A549 (cell line): ENCODE results near the gene RPP25L. TPM values are rescaled to one million over a fixed set of nuclear protein-coding genes. Genes with fewer than 3 reads are reported as not detected.

ENCODE experiments used
- ATAC-seq, 2 experiments: fragments of 200-7000 bp in 1 of 2; fragments of >200 bp in 1 of 2; cut with Nextera tagmentation in 1 of 2; cut with Tn5 transposase in 1 of 2; 3 replicates each; pipeline versions ENCODE4 v1.8.0 to v1.9.1; 2018 to 2020; ENCODE audit warnings: mild to moderate bottlenecking in 1 of 2, moderate library complexity in 1 of 2
- CTCF ChIA-PET: fragments of 300-600 bp; sonication (Branson Sonifier 250); formaldehyde crosslinking; extraction: SDS; loops from one replicate; lab custom pipeline; 2021; ENCODE audit warnings: antibody characterized with exemption, inconsistent platforms; lab: Yijun Ruan, JAX
- POLR2A ChIA-PET: fragments of 350-600 bp; formaldehyde crosslinking; extraction: SDS; loops from one replicate; lab custom pipeline; 2021; ENCODE audit warnings: antibody characterized with exemption, inconsistent platforms; lab: Yijun Ruan, JAX
- DNase-seq, 2 experiments: peaks; one replicate each; pipeline versions ENCODE4 v3.0.0 to v3.0.0-alpha.2; 2011 to 2016; ENCODE audit warnings: low read depth in 1 of 2, low spot score in 1 of 2
- FAIRE-seq: peaks from 2 replicates; lab custom pipeline; 2011; peaks lifted over from hg19 to GRCh38; lab: Jason Lieb, UNC
- H3K27ac ChIP-seq, 2 experiments: fragments of >200 bp; sonication (Bioruptor Twin); formaldehyde crosslinking; 3 replicates each; pipeline ENCODE4 v1.5.1; 2016 to 2017
- H3K4me1 ChIP-seq: fragments of >200 bp; sonication (Bioruptor Twin); formaldehyde crosslinking; 3 replicates; pipeline ENCODE4 v1.6.1; 2016
- H3K4me2 ChIP-seq: fragments of >200 bp; sonication (Bioruptor Twin); formaldehyde crosslinking; 3 replicates; pipeline ENCODE4 v1.6.1; 2016
- H3K4me3 ChIP-seq: fragments of >200 bp; sonication (Bioruptor Twin); formaldehyde crosslinking; 3 replicates; pipeline ENCODE4 v1.5.1; 2016
- H3K9me3 ChIP-seq: fragments of >200 bp; sonication (Bioruptor Twin); formaldehyde crosslinking; 3 replicates; pipeline ENCODE4 v1.6.1; 2016
- CHD2 ChIP-seq: fragments of 150-350 bp; IDR thresholded peaks from 2 replicates; pipeline ENCODE4 v1.6.1; 2014; ENCODE audit warnings: low read length; ENCODE audit not compliant: partially characterized antibody
- FOSB ChIP-seq: fragments of 250-450 bp; sonication (Bioruptor Pico); IDR thresholded peaks from 2 replicates; pipeline ENCODE4 v1.5.0; 2020; ENCODE audit warnings: mild to moderate bottlenecking, moderate library complexity
- FOSL2 ChIP-seq, 2 experiments: fragments of 450-650 bp in 1 of 2; fragments of >200 bp in 1 of 2; sonication (Bioruptor Twin) in 1 of 2; formaldehyde crosslinking; IDR thresholded peaks; 2 replicates each; pipeline versions ENCODE4 v1.5.0 to v1.6.1; 2016 to 2020; ENCODE audit warnings: mild to moderate bottlenecking in 1 of 2, moderate library complexity in 1 of 2
- GATA3 ChIP-seq: IDR thresholded peaks from 2 replicates; pipeline ENCODE4 v1.6.1; 2012; ENCODE audit warnings: borderline replicate concordance
- HDAC2 ChIP-seq: fragments of 200-600 bp; sonication (generic); IDR thresholded peaks from 2 replicates; pipeline ENCODE4 v1.6.1; 2016
- HES2 ChIP-seq: fragments of >200 bp; sonication (Bioruptor Twin); formaldehyde crosslinking; IDR thresholded peaks from 2 replicates; pipeline ENCODE4 v1.6.1; 2016
- HEYL ChIP-seq: fragments of 250-450 bp; sonication (Bioruptor Pico); IDR thresholded peaks from 2 replicates; pipeline ENCODE4 v1.8.0; 2021; ENCODE audit warnings: mild to moderate bottlenecking, moderate library complexity
- HOXB5 ChIP-seq: fragments of 250-450 bp; sonication (Bioruptor Pico); IDR thresholded peaks from 2 replicates; pipeline ENCODE4 v1.5.0; 2020; ENCODE audit warnings: mild to moderate bottlenecking, moderate library complexity
- JUN ChIP-seq, 2 experiments: fragments of >200 bp; sonication (Bioruptor Twin); formaldehyde crosslinking; IDR thresholded peaks; 2 replicates in 1 of 2; 3 replicates in 1 of 2; pipeline ENCODE4 v1.6.1; 2016 to 2017
- JUNB ChIP-seq: fragments of >200 bp; sonication (Bioruptor Twin); formaldehyde crosslinking; IDR thresholded peaks from 2 replicates; pipeline ENCODE4 v1.6.1; 2016
- KDM5A ChIP-seq: fragments of 200-600 bp; sonication (generic); IDR thresholded peaks from 2 replicates; pipeline ENCODE4 v1.6.1; 2016; ENCODE audit warnings: antibody characterized with exemption, mild to moderate bottlenecking
- MAFK ChIP-seq: fragments of 450-650 bp; IDR thresholded peaks from 2 replicates; pipeline ENCODE4 v1.6.1; 2014; ENCODE audit not compliant: partially characterized antibody
- MAZ ChIP-seq: fragments of 150-350 bp; IDR thresholded peaks from 2 replicates; pipeline ENCODE4 v1.6.1; 2014; ENCODE audit warnings: antibody characterized with exemption, low read depth, low read length, borderline replicate concordance
- MYC ChIP-seq: IDR thresholded peaks from 2 replicates; pipeline ENCODE4 v1.6.1; 2012; ENCODE audit warnings: mild to moderate bottlenecking, inconsistent platforms, low read length, improper control_type of control experiment, borderline replicate concordance
- POLR2A ChIP-seq: IDR thresholded peaks from 2 replicates; pipeline ENCODE4 v1.6.1; 2012; ENCODE audit warnings: mild to moderate bottlenecking, low read length
- POLR2AphosphoS2 ChIP-seq: conservative IDR thresholded peaks from 2 replicates; pipeline ENCODE4 v1.6.1; 2012; ENCODE audit warnings: low read length, improper control_type of control experiment, inconsistent platforms
- RARB ChIP-seq: fragments of 250-450 bp; sonication (Bioruptor Pico); IDR thresholded peaks from 2 replicates; pipeline ENCODE4 v1.8.0; 2021; ENCODE audit warnings: mild to moderate bottlenecking, moderate library complexity
- TFCP2L1 ChIP-seq: fragments of 250-450 bp; sonication (Bioruptor Pico); IDR thresholded peaks from 2 replicates; pipeline ENCODE4 v1.5.0; 2021; ENCODE audit warnings: mild to moderate bottlenecking
- TP53 ChIP-seq: fragments of 250-450 bp; sonication (Bioruptor Pico); IDR thresholded peaks from 2 replicates; pipeline ENCODE4 v1.5.0; 2021; ENCODE audit warnings: mild to moderate bottlenecking, moderate library complexity
- USF2 ChIP-seq: fragments of 450-650 bp; IDR thresholded peaks from 2 replicates; pipeline ENCODE4 v1.6.1; 2014; ENCODE audit warnings: antibody characterized with exemption
- ZC3H11A ChIP-seq: fragments of 450-650 bp; IDR thresholded peaks from 2 replicates; pipeline ENCODE4 v1.6.1; 2014; ENCODE audit warnings: antibody characterized with exemption, mild to moderate bottlenecking
- ZNF302 ChIP-seq: fragments of 250-450 bp; sonication (Bioruptor Pico); IDR thresholded peaks from 2 replicates; pipeline ENCODE4 v1.9.0; 2021; ENCODE audit warnings: inconsistent platforms, mild to moderate bottlenecking, moderate library complexity
- WGBS: methylation state at CpG from one replicate; pipeline ENCODE4 v1.1.6; 2017; ENCODE audit errors: missing lambda C conversion rate; 5-methylcytosine and 5-hydroxymethylcytosine counted together
- polyA plus RNA-seq, 4 experiments: library from polyadenylated mRNA; depleted of rRNA in 3 of 4; stranded (reverse); fragments of >200 nt; fragmentation: RNase III in 1 of 4; extraction: RNeasy Plus Mini Kit Qiagen cat#74134 plus additional on column Dnase treatment in 1 of 4; gene quantifications; 2 replicates in 3 of 4; 3 replicates in 1 of 4; pipeline ENCODE4 v1.2.3, GENCODE V29; 2011 to 2017
- TF ChIP-seq, protein P1 (sequence below): fragments of >200 bp; sonication (Bioruptor Twin); formaldehyde crosslinking; IDR thresholded peaks from 3 replicates; pipeline ENCODE4 v1.5.1; 2016
- TF ChIP-seq, protein P2 (sequence below): fragments of 250-450 bp; sonication (Bioruptor Pico); IDR thresholded peaks from 2 replicates; pipeline ENCODE4 v1.5.0; 2020; ENCODE audit warnings: low read depth, mild to moderate bottlenecking, moderate library complexity

The RPP25L gene
- polyA plus RNA-seq, 2 of the 4 experiments (the other 2 are of a cell fraction): 40.8 to 41.7 TPM

DNA sequence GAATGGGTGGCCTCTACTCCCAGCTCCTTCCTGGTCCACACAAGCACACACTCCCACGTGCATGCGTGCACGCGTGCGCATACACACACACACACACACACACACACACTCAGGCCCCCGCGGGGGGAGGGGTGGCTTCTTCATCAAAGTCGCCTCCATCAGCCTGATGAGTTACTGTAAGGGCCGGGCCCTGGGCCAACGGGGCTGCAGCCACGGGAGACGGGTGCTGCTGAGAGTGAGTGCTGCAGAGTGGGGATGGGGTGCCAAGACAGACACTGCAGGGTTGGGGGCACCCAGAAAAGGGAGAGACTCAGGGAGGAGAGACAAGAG lies 40.5 kb downstream of the RPP25L start:
- Histone ChIP-seq H3K4me3 (no peak overlapping the region), H3K9me3 (no peaks in the 10 kb centered on the region), H3K27ac (peak overlapping the region in 1 of 2 experiments; percentile 63; a peak in 3 of 6 replicates), H3K4me1 (peaks cover 20% of the 10 kb centered on the region), H3K4me2 (peak overlapping the region; percentile 64)
- no peak for DNase-seq
- ATAC-seq: no peak
- no peak for FAIRE-seq
- TF ChIP-seq GATA3: no peak
- TF ChIP-seq RARB (CRISPR knock-in tag): no peak
- TF ChIP-seq USF2: no peak
- no peak for TF ChIP-seq CHD2
- TF ChIP-seq TP53 (CRISPR knock-in tag): no peak
- no peak for TF ChIP-seq ZC3H11A
- no peak for TF ChIP-seq ZNF302 (CRISPR knock-in tag)
- ChIA-PET CTCF (interaction anchor here (1.1 to 6.6 kb wide), 8 partner anchors 10 to 239 kb away, joined by 3 to 59 read pairs (median 6); no protein-coding TSS in a partner anchor), POLR2A (no interaction called here)
- 77% methylated on average over 12 of the region's 12 CpGs for WGBS

- TF ChIP-seq JUN (IDR thresholded peaks at IDR 0.05): no peak
- TF ChIP-seq KDM5A: no peak
- no peak for TF ChIP-seq HES2
- no peak for TF ChIP-seq HEYL (CRISPR knock-in tag)
- TF ChIP-seq FOSB (CRISPR knock-in tag): no peak
- no peak for TF ChIP-seq MAZ
- TF ChIP-seq MAFK: no peak
- no peak for TF ChIP-seq ZNF302 (CRISPR knock-in tag)
- POLR2A ChIA-PET: no interaction called here
- DNase-seq: no peak
- ATAC-seq: no peak; a peak in 1 of 6 replicates
- WGBS: 80% methylated on average over 7 of the region's 7 CpGs
- CTCF ChIA-PET: interaction anchor here (1.1 to 6.6 kb wide), 8 partner anchors 9 to 239 kb away, joined by 3 to 59 read pairs (median 6); no protein-coding TSS in a partner anchor
- Histone ChIP-seq H3K4me1 (peaks cover 20% of the 10 kb centered on the region), H3K4me2 (peak overlapping the region; percentile 1; the same call in 1 of the 3 replicates), H3K4me3 (no peak overlapping the region), H3K27ac (peak overlapping the region in 1 of 2 experiments; percentile 63; a peak in 2 of 6 replicates), H3K9me3 (no peaks in the 10 kb centered on the region)
- no peak for FAIRE-seq
Measured at GRCh38 chr9:34570809-34571480, 41.0 kb downstream of the RPP25L start.

- H3K4me2 ChIP-seq: no peak overlapping the region
- peaks cover 20% of the 10 kb centered on the region for H3K4me1 ChIP-seq
- ATAC-seq (no peak), FAIRE-seq (no peak), DNase-seq (no peak)
- TF ChIP-seq HDAC2: no peak
- TF ChIP-seq JUNB: no peak
- TF ChIP-seq POLR2A: no peak
- TF ChIP-seq FOSB (CRISPR knock-in tag): no peak
- no peak for TF ChIP-seq MAZ
- TF ChIP-seq HOXB5 (CRISPR knock-in tag): no peak
- no peak for TF ChIP-seq USF2
- TF ChIP-seq FOSL2 (IDR thresholded peaks at IDR 0.05): no peak
- no peak for TF ChIP-seq FOSL2 (CRISPR knock-in tag; IDR thresholded peaks at IDR 0.05)
- no peak for TF ChIP-seq TFCP2L1 (CRISPR knock-in tag)
- TF ChIP-seq GATA3: no peak
- TF ChIP-seq, protein P1, sequence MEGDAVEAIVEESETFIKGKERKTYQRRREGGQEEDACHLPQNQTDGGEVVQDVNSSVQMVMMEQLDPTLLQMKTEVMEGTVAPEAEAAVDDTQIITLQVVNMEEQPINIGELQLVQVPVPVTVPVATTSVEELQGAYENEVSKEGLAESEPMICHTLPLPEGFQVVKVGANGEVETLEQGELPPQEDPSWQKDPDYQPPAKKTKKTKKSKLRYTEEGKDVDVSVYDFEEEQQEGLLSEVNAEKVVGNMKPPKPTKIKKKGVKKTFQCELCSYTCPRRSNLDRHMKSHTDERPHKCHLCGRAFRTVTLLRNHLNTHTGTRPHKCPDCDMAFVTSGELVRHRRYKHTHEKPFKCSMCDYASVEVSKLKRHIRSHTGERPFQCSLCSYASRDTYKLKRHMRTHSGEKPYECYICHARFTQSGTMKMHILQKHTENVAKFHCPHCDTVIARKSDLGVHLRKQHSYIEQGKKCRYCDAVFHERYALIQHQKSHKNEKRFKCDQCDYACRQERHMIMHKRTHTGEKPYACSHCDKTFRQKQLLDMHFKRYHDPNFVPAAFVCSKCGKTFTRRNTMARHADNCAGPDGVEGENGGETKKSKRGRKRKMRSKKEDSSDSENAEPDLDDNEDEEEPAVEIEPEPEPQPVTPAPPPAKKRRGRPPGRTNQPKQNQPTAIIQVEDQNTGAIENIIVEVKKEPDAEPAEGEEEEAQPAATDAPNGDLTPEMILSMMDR: no peak
- TF ChIP-seq POLR2AphosphoS2: no peak
- TF ChIP-seq, protein P2, sequence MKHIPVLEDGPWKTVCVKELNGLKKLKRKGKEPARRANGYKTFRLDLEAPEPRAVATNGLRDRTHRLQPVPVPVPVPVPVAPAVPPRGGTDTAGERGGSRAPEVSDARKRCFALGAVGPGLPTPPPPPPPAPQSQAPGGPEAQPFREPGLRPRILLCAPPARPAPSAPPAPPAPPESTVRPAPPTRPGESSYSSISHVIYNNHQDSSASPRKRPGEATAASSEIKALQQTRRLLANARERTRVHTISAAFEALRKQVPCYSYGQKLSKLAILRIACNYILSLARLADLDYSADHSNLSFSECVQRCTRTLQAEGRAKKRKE (CRISPR knock-in tag): no peak
- TF ChIP-seq MYC: no peak
- peak overlapping the region in 1 of 2 experiments; percentile 63; a peak in 1 of 6 replicates for H3K27ac ChIP-seq
- ChIA-PET CTCF (interaction anchor here (0.6 to 6.6 kb wide), 9 partner anchors 9 to 823 kb away, joined by 3 to 59 read pairs (median 5); no protein-coding TSS in a partner anchor), POLR2A (no interaction called here)
- 78% methylated on average over 11 of the region's 11 CpGs for WGBS
- no peak overlapping the region for H3K4me3 ChIP-seq
- no peaks in the 10 kb centered on the region for H3K9me3 ChIP-seq
Measured at GRCh38 chr9:34570376-34570775, 41.5 kb downstream of the RPP25L start.
